GM21786 (cell line): ENCODE measurements around the gene ZNF516.

Experiments
- ATAC-seq: cut with Tn5 transposase; IDR thresholded peaks from one replicate; pipeline ENCODE4 v1.9.1; 2021; ENCODE audit not compliant: unreplicated experiment

Gene ZNF516

GRCh38 chr18:76384861-76385680 is 110.0 kb downstream of the ZNF516 start:
- no peak for ATAC-seq

GRCh38 chr18:76384114-76384790 is 110.8 kb downstream of the ZNF516 start:
- no peak for ATAC-seq

- no peak for ATAC-seq
Observed at GRCh38 chr18:76383636-76384035, 111.4 kb downstream of the ZNF516 start.

- ATAC-seq, result no peak
Observed at GRCh38 chr18:76382275-76382674, 112.8 kb downstream of the ZNF516 start.

- ATAC-seq, result no peak
Observed at GRCh38 chr18:76380791-76381405, 114.1 kb downstream of the ZNF516 start.

GRCh38 chr18:76380127-76380729 is 114.8 kb downstream of the ZNF516 start:
- ATAC-seq, result no peak

GRCh38 chr18:76379226-76380126 is 115.6 kb downstream of the ZNF516 start:
- ATAC-seq, result no peak

GRCh38 chr18:76378526-76379215 is 116.4 kb downstream of the ZNF516 start:
- no peak for ATAC-seq

- no peak for ATAC-seq
Observed at GRCh38 chr18:76377359-76377756, 117.7 kb downstream of the ZNF516 start.

GRCh38 chr18:76376668-76377358 is 118.2 kb downstream of the ZNF516 start:
- no peak for ATAC-seq

GRCh38 chr18:76376225-76376624 is 118.8 kb downstream of the ZNF516 start:
- ATAC-seq, result no peak

- ATAC-seq, result peak; percentile 63
Observed at GRCh38 chr18:76374330-76375281, 120.4 kb downstream of the ZNF516 start.

- no peak for ATAC-seq
Observed at GRCh38 chr18:76373297-76373696, 121.7 kb downstream of the ZNF516 start.

GRCh38 chr18:76371301-76372203 is 123.5 kb downstream of the ZNF516 start:
- ATAC-seq, result no peak

- ATAC-seq, result no peak
Observed at GRCh38 chr18:76370686-76371085, 124.4 kb downstream of the ZNF516 start.

GRCh38 chr18:76370201-76370600 is 124.8 kb downstream of the ZNF516 start:
- no peak for ATAC-seq

- ATAC-seq, result no peak
Observed at GRCh38 chr18:76369791-76370190, 125.3 kb downstream of the ZNF516 start.
